Middle frontal gyrus (tissue), 1 donor: ENCODE results near the gene GNS.
"Not testable (repeated sequence)": the region's sequence is repeated elsewhere in the genome, so short reads cannot be mapped to it uniquely, and the experiment has no call there.

Source experiments
- DNase-seq: peaks from one replicate; pipeline ENCODE4 v3.0.0-alpha.2; 2015; ENCODE audit warnings: low spot score; ENCODE audit errors: extremely low spot score

GNS gene

GRCh38 chr12:64699504-64700115 is 59.6 kb downstream of the GNS start:
- no peak for DNase-seq

- DNase-seq, result no peak
Observed at GRCh38 chr12:64696080-64696741, 63.0 kb downstream of the GNS start.

- no peak for DNase-seq
Observed at GRCh38 chr12:64695550-64695949, 63.7 kb downstream of the GNS start.

- no peak for DNase-seq
Observed at GRCh38 chr12:64694130-64695040, 64.8 kb downstream of the GNS start.

- no peak for DNase-seq
Observed at GRCh38 chr12:64691795-64692583, 67.2 kb downstream of the GNS start.

GRCh38 chr12:64691227-64691794 is 67.9 kb downstream of the GNS start:
- no peak for DNase-seq

- DNase-seq, result not testable (repeated sequence)
Observed at GRCh38 chr12:64690236-64690635, 69.0 kb downstream of the GNS start.

- no peak for DNase-seq
Observed at GRCh38 chr12:64688715-64689114, 70.5 kb downstream of the GNS start.

GRCh38 chr12:64688219-64688618 is 71.0 kb downstream of the GNS start:
- no peak for DNase-seq

- no peak for DNase-seq
Observed at GRCh38 chr12:64687816-64688215, 71.4 kb downstream of the GNS start.

- DNase-seq, result no peak
Observed at GRCh38 chr12:64685605-64686004, 73.6 kb downstream of the GNS start.

- no peak for DNase-seq
Observed at GRCh38 chr12:64685050-64685449, 74.2 kb downstream of the GNS start.

GRCh38 chr12:64683816-64684543 is 75.2 kb downstream of the GNS start:
- DNase-seq, result no peak

GRCh38 chr12:64682572-64683277 is 76.5 kb downstream of the GNS start:
- DNase-seq, result no peak

GRCh38 chr12:64681200-64682052 is 77.8 kb downstream of the GNS start:
- DNase-seq, result no peak

GRCh38 chr12:64680235-64680634 is 79.0 kb downstream of the GNS start:
- no peak for DNase-seq

- no peak for DNase-seq
Observed at GRCh38 chr12:64679487-64680001, 79.7 kb downstream of the GNS start.

GRCh38 chr12:64678835-64679234 is 80.4 kb downstream of the GNS start:
- no peak for DNase-seq

GRCh38 chr12:64678248-64678647 is 81.0 kb downstream of the GNS start:
- no peak for DNase-seq
